GM18520 (cell line): ENCODE measurements around the gene MOXD1.

Experiments
- ATAC-seq: cut with Tn5 transposase; IDR thresholded peaks from one replicate; pipeline ENCODE4 v1.9.1; 2021; ENCODE audit not compliant: unreplicated experiment

The MOXD1 gene

GRCh38 chr6:132246632-132247270, 154.5 kb downstream of the MOXD1 start:
- ATAC-seq = no peak

GRCh38 chr6:132246120-132246617, 155.1 kb downstream of the MOXD1 start:
- no peak for ATAC-seq
